Smooth muscle cell (in vitro differentiated cells): ENCODE results near the gene CD1C. TPM values are rescaled to one million over a fixed set of nuclear protein-coding genes. Genes with fewer than 3 reads are reported as not detected.

Source experiments
- DNase-seq: peaks from one replicate; lab custom pipeline; 2025; ENCODE audit not compliant: unreplicated experiment; lab: John Stamatoyannopoulos, UW
- H2AFZ ChIP-seq: fragments of 200-600 bp; sonication (generic); 2 replicates; pipeline ENCODE4 v1.6.0; 2016; ENCODE audit warnings: antibody characterized with exemption, low read depth, mild to moderate bottlenecking
- H3F3A ChIP-seq: fragments of 200-600 bp; sonication (generic); 2 replicates; pipeline ENCODE4 v1.6.0; 2017; ENCODE audit warnings: antibody characterized with exemption, low read depth
- H3K27ac ChIP-seq: fragments of 200-600 bp; sonication (generic); 2 replicates; pipeline ENCODE4 v1.5.1; 2016; ENCODE audit warnings: low read depth, mild to moderate bottlenecking
- H3K27me3 ChIP-seq: fragments of 200-600 bp; sonication (generic); 2 replicates; pipeline ENCODE4 v1.6.1; 2016; ENCODE audit warnings: low read depth, mild to moderate bottlenecking
- H3K36me3 ChIP-seq: fragments of 200-600 bp; sonication (generic); 2 replicates; pipeline ENCODE4 v1.5.1; 2016; ENCODE audit warnings: low read depth
- H3K4me1 ChIP-seq: fragments of 200-600 bp; sonication (generic); 2 replicates; pipeline ENCODE4 v1.5.1; 2016; ENCODE audit warnings: low read depth
- H3K4me2 ChIP-seq: fragments of 200-600 bp; sonication (generic); 2 replicates; pipeline ENCODE4 v1.6.0; 2016; ENCODE audit warnings: mild to moderate bottlenecking
- H3K4me3 ChIP-seq: fragments of 200-600 bp; sonication (generic); 2 replicates; pipeline ENCODE4 v1.5.1; 2016; ENCODE audit warnings: mild to moderate bottlenecking
- H3K79me2 ChIP-seq: fragments of 200-600 bp; sonication (generic); 2 replicates; pipeline ENCODE4 v1.6.0; 2016; ENCODE audit warnings: low read depth, mild to moderate bottlenecking
- H3K9ac ChIP-seq: fragments of 200-600 bp; sonication (generic); 2 replicates; pipeline ENCODE4 v1.6.0; 2016; ENCODE audit warnings: low read depth
- H3K9me3 ChIP-seq: fragments of 200-600 bp; sonication (generic); replicated peaks from 2 replicates; pipeline ENCODE4 v1.5.1; 2016; ENCODE audit warnings: low read depth
- H4K20me1 ChIP-seq: fragments of 200-600 bp; sonication (generic); 2 replicates; pipeline ENCODE4 v1.6.0; 2016; ENCODE audit warnings: low read depth
- CTCF ChIP-seq: fragments of 200-600 bp; sonication (generic); IDR thresholded peaks from 2 replicates; pipeline ENCODE4 v1.5.1; 2017; ENCODE audit warnings: borderline replicate concordance, mild to moderate bottlenecking, antibody characterized with exemption; ENCODE audit not compliant: insufficient read depth, poor library complexity, severe bottlenecking
- WGBS: methylation state at CpG from one replicate; pipeline ENCODE4 v1.1.7; 2016; ENCODE audit warnings: low lambda C conversion rate; 5-methylcytosine and 5-hydroxymethylcytosine counted together
- polyA plus RNA-seq: library from polyadenylated mRNA; unstranded; fragments of >200 nt; fragmentation: Nextera tagmentation; extraction: Ambion mirVana; gene quantifications from 2 replicates; pipeline ENCODE4 v1.2.1, GENCODE V29; 2016
- total RNA-seq: library from RNA; depleted of rRNA; stranded (reverse); fragments of >200 nt; gene quantifications from 2 replicates; pipeline ENCODE4 v1.2.3, GENCODE V29; 2014

The CD1C gene
- total and polyA plus RNA-seq, 2 experiments from 2014 or later = not detected

- 91% methylated on average over 7 of the region's 7 CpGs for WGBS
These were observed 39.6 kb downstream of the CD1C start for GRCh38 chr1:158329300-158329699.

GRCh38 chr1:158329733-158330132, 40.0 kb downstream of the CD1C start:
- no peaks in the 10 kb centered on the region for H3K79me2 ChIP-seq
- H3F3A ChIP-seq = no peaks in the 10 kb centered on the region
- H3K36me3 ChIP-seq = no peaks in the 10 kb centered on the region
- DNase-seq = no peak
- H3K9me3 ChIP-seq = no peaks in the 10 kb centered on the region
- H4K20me1 ChIP-seq = no peaks in the 10 kb centered on the region
- H3K27me3 ChIP-seq = no peaks in the 10 kb centered on the region
- no peak overlapping the region for H3K27ac ChIP-seq
- H3K4me3 ChIP-seq = no peak overlapping the region
- H3K9ac ChIP-seq = no peak overlapping the region
- no peaks in the 10 kb centered on the region for H3K4me1 ChIP-seq
- TF ChIP-seq CTCF = no peak
- no peak overlapping the region for H3K4me2 ChIP-seq
- no peak overlapping the region for H2AFZ ChIP-seq
- 83% methylated on average over 3 of the region's 3 CpGs for WGBS

More at GRCh38 chr1:158329300-158329699, 39.6 kb downstream of the CD1C start:
- Histone ChIP-seq H4K20me1 (no peaks in the 10 kb centered on the region), H3K9ac (no peak overlapping the region), H3K27ac (no peak overlapping the region), H3K36me3 (no peaks in the 10 kb centered on the region), H3K9me3 (no peaks in the 10 kb centered on the region), H2AFZ (no peak overlapping the region), H3F3A (no peaks in the 10 kb centered on the region), H3K4me2 (no peak overlapping the region), H3K27me3 (no peaks in the 10 kb centered on the region), H3K4me1 (no peaks in the 10 kb centered on the region), H3K79me2 (no peaks in the 10 kb centered on the region), H3K4me3 (no peak overlapping the region)
- TF ChIP-seq CTCF = no peak
- no peak for DNase-seq

DNA sequence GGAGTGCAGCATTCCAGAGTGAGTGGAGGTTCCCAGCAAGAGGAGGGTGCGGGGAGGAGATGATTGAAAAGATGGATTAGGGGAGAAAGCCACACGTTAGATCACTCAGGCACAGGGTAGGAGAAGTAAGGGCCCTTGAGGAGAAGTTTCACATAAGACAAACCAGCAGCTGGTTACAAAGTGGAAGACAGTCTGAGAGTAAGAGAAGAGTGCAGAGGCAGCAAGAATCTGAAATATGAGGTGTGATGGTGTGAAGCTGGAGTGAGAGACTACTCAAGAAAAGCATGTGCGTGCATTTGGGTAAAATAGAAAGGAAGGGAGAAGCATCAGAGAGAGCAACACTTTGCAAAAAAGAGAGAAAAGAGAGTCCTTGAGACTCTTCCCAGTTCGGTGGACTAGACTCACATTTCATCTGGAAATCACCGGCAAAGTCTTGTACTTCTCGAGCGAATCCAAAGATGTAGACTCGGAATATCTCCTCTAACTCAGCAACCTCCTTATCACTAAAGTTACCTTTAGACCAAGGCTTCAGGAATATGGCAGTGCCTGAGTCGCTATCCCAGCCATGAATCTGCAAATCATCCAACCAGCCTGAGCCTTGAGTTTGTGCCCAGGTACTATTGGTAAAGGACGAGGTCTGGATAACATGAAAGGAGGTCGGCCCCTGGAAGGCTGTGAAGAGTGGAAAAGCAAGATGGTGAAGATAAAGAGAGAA, 40.8 kb downstream of the CD1C start:
- 89% methylated on average over 11 of the region's 11 CpGs for WGBS
- no peak for DNase-seq
- no peak overlapping the region for H3K27ac ChIP-seq
- no peak for TF ChIP-seq CTCF
- H2AFZ ChIP-seq = no peak overlapping the region
- no peaks in the 10 kb centered on the region for H3K79me2 ChIP-seq
- H3F3A ChIP-seq = no peaks in the 10 kb centered on the region
- no peak overlapping the region for H3K4me2 ChIP-seq
- H3K27me3 ChIP-seq = no peaks in the 10 kb centered on the region
- no peak overlapping the region for H3K4me3 ChIP-seq
- no peaks in the 10 kb centered on the region for H3K4me1 ChIP-seq
- no peaks in the 10 kb centered on the region for H4K20me1 ChIP-seq
- no peak overlapping the region for H3K9ac ChIP-seq
- H3K9me3 ChIP-seq = no peaks in the 10 kb centered on the region
- H3K36me3 ChIP-seq = no peaks in the 10 kb centered on the region

GRCh38 chr1:158331106-158331425, 41.3 kb downstream of the CD1C start:
- Histone ChIP-seq H3K36me3 (no peaks in the 10 kb centered on the region), H3F3A (no peaks in the 10 kb centered on the region), H3K79me2 (no peaks in the 10 kb centered on the region), H3K27me3 (no peaks in the 10 kb centered on the region), H4K20me1 (no peaks in the 10 kb centered on the region), H3K9ac (no peak overlapping the region), H3K4me2 (no peak overlapping the region), H3K4me3 (no peak overlapping the region), H3K9me3 (no peaks in the 10 kb centered on the region), H3K4me1 (no peaks in the 10 kb centered on the region), H3K27ac (no peak overlapping the region), H2AFZ (no peak overlapping the region)
- no peak for TF ChIP-seq CTCF
- no peak for DNase-seq
- 90% methylated on average over 1 of the region's 1 CpG for WGBS
